DMS 273 treated with DMSO at 0.1 percent for 48 hours (cell line): Measurements from ENCODE around the gene MTA3.
A peak's percentile ranks its signal among the peaks of the same experiment; 100 is the strongest.

Experiments
- DNase-seq: peaks from one replicate; lab custom pipeline; 2025; lab: John Stamatoyannopoulos, UW

MTA3 gene

DNA sequence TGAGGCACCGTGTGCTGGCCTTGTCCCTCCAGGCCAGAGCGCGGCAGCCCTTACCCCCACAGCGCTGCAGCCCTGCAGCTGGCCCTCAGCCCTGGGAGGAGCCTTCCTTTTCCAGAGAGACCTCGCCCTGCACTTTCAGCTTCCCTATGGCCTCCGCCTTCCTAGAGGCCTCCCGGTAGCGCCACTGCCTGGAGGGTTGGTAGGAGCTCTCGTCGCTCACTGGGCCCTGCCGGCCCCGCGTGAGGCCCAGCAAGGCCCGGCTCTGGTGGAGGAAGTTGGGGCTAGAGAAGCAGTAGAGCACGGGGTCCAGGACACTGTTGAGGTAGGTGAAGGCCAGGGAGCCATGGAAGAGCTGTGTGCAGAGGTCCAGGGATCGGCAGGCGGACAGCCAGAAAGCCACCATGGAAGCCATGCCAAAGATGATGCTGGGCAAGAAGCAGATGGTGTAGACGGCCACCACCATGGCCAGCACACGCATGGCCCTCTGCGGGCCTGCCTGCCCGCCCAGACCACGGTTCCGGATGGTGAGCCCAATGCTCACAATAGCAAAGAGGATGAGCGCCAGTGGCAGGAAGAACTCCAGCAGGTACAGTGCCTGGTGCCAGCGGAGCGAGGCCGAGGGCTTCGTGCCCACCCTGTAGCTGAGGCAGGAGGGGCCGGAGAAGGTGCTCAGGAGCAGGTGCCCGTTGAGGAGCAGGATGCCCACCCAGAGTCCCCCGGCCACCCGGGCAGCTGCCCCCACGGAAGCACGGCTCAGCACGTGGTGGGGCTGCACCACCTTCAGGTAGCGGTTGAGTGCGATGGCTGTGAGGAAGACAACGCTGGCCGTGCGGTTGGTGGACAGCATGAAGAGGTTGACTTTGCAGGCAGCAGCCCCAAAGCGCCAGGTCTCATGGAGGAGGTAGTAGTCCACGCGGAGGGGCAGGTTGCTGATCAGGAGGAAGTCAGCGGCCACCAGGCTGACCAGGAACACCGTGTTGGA, 194.7 kb downstream of the MTA3 start:
- DNase-seq, result no peak

DNA sequence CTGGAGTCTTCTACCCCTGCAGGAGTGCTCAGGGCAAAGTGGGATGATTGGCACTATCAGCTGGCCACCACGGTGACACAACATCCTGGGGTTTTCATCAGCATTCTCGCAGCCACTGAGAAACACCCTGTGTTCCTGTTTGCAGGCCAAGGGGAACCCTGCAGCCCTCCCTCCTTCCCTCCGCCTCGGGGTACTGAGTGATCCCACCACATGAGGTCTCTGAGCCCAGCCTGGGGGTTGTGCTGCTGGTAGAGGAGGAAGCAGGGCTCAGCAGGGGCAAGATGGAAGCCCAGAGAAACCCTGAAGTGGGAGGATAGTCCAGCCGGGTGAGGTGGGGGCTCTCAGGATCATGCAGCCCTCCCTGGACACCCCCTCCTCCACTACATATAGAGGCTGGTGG, 195.7 kb downstream of the MTA3 start, which contains the start of gene OXER1:
Gene OXER1, minus strand, starts transcription at position 40 of the 400 bp plus-strand sequence. CDS start 73 bp downstream, outside the sequence.
- DNase-seq, result no peak

DNA sequence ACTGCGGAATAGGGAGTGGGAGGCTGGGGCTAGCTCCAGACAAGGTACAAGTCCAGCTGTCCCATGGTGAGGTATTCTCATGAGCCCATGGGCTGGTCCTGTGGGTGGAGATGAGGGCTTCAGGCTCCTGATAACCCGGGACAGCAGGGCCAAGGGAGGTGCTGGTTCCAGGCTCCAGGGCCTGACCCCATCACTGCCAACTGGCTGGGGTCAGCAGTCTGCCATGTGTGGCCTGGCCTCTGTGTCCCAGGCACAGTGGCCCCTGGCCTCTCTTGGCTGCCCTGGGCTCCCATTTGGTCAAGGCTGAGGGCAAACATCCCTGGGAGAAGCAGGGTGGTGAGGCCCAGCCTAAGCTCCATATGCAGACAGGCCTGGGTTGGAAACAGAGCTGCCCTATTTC, 196.5 kb downstream of the MTA3 start:
- DNase-seq, result no peak

DNA sequence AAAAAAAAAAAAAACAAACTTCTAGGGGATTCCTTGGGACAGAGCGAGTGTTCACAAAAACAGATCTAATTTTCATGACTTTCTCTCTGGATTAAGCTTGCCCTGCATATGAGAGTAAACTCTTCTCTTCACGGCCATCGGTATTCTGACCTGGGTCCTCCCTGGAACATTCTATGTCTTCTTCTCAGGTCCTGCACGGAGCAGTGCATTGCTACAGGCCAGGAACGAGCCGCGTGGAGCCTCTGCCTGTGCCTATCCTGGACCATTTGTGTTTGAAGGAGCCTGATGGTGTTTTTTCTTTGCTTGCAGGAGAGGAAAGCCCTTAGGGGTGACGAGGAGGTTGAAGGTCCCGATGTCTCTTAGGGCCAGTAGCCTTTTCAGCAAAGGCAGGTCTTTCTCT, 197.3 kb downstream of the MTA3 start:
- no peak for DNase-seq

DNA sequence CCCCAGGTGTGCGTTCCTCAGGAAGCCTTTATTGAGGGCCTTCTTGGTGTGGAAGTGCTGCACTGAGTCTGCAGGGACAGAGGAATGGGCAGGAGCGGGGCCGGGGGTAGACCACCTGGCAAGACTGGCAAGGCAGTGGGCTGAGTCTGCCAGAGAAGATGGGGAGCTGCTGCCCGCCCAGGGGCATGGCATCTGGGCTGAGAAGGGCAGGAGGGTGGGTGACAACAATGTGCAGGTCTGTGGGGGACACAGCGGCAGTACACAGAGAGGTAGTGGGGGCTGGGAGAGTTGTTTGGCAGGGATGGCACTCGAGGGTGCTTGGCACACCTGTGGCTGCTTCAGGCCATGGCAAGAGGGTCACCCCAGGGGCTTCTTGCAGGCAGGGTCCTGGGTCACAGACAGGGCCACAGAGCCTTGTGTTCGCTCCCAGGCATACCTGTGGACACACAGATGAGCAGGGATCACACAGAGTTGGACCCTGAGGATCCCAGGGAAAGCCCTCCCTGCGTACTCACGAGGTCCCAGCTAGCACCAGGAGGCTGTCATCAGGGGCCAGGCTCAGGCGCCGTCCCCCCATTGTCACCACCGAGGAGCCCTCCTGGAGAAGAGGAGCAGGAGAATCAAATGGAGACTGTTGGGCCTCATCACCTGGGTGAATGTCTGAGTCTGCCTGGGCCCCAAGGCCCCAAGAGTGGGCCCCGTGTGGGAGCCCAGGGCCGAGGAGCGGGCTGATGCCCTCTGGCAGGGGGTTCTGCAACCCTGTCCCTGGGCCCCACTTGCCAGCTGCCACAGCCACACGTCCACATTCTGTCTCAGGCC, 198.9 kb downstream of the MTA3 start:
- DNase-seq, result no peak

DNA sequence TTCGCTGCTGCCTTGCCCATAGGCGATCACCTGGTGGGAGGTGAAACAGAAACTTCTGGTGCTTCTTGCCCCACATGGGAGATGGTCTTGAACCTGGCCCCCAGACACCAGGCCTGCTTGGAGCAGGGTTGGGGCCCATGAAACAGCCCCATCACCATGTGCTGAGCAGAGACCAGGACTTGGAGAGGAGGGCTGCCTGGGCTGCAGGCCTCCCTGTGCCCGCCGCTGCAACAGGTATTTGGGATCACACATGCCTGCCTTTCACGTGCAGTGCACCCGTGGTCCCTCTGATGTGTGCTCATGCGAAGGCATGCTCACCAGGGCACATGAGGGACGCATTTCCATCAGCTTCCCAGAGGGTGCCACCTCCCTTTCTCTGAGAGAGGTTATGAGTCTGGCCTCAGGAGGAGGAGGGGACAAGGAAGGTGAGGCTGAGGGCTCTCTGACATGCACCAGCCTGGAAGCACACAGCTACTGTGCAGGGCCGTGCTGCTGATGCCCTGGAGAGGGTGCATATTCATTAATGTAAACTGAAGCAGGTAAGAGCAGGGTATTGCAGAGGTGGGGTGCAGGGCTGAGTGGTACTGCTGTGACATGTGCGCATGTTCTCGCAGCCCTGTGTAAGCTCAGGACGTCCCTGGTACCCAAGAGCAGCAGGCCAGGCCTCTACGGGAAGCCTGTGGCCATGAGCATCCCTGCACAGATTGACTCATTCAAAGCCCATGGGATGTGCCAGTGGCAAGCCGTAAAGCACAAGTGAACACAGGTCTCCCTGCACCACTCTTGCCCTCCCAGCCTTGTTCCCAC, 199.7 kb downstream of the MTA3 start:
- no peak for DNase-seq

DNA sequence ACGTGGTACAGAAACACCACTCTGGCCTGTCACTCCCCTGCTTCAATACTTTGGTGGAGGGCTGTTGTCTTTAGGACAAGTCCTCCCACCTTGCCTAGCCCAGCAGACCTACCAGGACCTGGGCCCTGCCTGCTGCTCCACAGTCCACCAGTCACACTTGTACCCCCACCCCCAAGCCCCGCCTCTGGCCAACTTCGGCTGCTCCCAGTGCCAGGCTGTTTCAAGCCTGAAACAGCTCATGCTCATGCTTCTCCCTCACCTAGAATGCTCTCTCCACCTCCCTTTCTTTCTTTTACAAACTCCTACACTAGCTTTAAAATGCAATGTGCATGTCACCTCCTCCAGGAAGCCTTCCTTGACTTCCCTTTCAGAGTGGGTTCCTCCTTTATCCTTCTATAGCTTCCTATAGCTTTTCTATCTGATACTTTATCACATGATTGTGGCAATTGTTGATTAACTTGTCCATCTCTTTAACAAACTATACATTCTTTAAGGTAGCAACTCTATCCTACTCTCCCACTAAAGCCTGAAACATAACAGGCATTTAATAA, 200.3 kb downstream of the MTA3 start:
- DNase-seq, result no peak

DNA sequence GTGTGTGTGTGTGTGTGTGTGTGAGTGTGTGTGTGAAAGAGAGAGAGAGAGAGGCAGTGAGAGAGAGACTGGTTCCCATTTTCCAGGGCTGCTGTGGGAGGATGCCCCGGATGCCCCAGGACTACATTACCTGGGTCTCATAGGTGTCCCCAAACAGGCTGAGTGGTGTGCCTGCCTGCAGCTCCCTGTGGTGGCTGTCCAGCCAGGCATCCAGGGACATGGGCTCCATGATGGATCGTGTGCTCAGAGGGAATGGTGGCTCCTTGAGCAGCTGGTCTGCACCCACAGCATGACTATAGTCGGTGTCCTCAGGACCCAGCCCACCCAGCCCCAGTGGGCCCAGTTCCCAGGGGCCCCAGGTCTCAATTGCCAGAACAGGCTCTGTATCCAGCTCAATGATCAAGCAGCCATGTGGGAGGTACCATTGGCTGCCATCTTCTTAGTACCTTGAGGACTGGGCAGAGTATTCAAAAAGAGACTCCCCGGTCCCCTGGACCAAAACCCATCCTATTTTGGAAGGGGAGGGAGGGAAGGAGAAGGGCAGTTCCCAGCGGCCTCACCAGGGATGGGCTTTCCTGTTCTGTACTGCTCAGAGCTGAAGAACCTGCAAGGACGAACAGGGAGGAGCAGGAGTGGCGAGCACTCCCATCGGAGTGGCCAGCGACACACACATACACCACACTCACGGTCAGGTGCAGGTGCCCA, 201.3 kb downstream of the MTA3 start:
- no peak for DNase-seq

DNA sequence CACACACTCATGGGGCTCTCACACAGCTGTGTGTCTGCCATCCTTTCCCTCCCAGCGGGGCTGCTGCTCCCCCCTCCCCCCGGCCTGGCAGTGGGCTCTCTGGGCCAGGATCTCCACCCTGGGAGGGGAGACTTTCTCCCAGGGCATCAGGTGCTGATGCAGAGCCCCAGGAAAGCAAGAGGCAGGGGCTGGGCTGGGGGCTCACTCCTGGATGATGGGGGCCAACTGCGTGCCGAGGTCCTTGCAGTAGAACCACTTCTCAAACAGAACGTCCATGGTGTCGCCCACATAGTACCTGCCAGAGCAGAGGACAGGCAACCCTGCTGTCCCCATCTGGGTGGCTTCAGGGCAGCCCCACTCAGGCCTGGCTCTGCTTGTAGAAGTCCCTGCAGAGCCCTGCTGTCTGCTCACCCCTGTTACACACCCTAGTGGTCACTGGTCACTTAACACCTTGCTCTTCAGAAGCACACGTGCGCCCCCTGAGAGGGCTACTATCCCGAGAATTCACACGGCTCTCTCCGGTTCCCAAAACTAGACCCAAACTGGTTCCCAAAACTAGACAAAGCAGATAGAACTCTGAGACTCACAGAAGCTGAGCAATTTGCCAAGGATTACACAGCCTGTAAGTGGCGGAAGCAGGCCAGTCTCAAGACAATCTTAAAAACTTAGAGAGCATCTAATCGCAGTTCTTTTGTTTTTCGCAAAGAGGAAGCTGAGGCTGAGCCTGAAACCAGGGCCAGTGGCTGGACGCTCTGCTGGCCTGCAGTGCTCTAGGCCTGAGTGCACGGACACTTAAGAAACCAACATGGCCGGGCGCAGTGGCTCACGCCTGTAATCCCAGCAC, 202.1 kb downstream of the MTA3 start:
- DNase-seq, result peak; percentile 33

DNA sequence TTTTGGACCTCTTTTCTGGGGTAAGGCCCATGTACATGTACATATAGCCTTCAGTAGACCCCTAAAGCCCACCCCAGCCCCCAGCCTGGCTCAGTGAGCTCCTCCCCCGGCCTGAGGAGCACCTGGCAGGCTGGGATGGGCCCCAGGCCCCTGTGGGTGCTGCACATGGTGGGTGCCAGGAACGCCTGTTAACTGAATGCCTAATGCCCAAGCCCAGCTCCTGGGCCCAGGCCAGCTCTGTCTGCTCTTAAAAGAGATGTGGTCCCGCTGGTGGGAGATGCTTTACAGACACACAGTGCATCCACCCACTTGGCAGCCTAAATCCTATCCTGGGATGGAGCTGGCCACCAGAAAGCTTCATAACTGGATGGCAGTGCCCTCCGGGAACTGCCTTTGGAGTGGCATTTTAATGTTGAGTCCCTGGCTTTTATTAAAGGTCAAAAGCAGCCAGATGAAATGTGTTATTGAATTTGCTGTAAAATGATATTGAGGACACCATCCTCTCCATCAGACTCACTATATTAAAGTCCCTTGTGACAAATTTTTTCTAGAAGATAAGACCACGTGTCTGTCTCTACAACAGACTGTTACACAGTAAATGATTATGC, 203.2 kb downstream of the MTA3 start:
- no peak for DNase-seq

DNA sequence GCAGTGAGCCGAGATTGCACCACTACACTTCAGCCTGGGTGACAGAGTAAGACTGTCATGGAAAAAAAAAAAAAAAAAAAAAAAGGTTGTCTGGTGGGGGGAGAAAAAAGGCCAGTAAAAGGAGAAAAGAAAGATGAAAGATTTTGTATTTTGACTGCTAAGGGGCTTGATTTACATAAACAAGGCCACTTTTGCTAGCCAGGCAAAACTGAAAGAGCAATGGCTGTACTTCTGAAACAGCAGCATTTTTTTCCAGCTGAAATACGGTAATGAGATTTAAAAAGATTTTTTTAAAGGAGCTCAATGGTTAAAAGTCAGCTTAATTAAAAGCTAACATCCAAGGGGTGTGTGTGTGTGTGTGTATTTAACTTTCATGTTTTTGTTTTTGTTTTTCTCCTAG, 206.8 kb downstream of the MTA3 start:
- no peak for DNase-seq

DNA sequence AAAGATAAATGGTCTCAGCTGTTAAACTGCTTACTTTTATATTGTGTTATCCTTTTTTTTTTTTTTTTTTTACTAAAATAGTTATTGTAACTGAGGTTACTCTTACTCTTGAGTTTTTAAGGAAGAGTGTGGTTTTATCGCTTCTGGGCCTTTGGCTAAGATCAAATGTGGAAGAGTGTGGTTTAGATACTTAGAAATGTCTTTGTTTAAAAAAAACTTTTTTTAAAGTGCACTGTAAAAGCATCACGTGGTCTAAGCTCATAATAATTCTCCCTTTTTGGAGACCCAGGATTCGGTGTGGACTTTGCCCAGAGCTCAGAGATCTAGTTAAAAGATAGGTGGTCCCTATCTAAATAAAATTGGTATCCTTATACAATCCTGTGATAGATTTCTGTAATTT, 207.4 kb downstream of the MTA3 start:
- no peak for DNase-seq

DNA sequence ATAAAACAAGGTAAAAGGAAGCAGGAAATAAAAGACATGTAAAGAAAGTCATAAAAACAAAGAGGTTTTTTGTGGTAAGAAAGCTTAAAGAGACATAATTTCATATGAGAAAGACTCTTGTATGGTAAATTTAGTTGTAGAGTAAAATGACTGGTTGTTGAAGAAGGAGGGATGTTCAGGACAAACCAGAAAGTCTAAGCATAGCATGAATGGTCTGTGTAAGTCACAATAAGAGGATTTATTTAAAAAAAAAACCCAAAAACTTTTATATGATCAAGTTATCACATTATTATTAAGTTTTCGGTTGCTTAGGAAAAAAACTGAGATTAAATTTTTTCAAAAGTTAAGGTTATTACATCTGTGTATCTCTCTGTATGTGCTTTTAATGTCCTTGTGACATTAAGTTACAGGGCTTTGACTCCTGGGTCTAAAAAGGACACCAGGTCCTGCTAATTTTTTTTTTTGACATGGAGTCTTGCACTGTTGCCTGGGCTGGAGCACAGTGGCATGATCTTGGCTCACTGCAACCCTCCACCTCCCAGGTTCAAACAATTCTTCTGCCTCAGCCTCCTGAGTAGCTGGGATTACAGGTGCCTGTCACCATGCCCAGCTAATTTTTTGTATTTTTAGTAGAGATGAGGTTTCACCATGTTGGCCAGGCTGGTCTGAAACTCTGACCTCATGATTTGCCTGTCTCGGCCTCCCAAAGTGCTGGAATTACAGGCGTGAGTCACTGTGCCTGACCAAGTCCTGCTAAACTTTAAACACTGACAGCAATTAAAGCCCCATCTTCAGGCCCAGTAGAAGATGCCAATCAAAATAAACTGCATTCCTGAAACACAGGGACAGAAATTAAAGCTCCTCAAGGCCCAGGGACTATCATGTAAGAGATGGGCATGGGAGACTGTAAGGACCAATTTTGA, 209.7 kb downstream of the MTA3 start:
- no peak for DNase-seq

DNA sequence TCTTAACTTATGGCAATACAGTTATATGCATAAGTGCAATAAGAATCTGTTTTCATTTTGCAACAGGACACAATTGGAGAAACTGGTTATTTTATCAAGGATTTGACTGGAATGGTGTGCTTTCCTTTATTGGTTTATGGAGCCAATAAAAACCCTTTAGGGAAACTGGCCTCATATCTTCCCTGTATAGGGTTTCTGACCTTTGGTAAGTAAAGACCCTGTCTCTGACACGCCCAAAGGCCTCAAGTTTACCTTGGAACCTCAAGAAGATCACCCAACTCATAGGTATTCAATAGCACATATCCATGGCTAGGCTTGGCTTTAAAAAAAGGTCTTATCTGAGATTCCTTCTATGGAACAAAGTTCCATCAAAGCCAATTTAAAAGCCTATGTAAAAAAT, 212.7 kb downstream of the MTA3 start:
- no peak for DNase-seq

DNA sequence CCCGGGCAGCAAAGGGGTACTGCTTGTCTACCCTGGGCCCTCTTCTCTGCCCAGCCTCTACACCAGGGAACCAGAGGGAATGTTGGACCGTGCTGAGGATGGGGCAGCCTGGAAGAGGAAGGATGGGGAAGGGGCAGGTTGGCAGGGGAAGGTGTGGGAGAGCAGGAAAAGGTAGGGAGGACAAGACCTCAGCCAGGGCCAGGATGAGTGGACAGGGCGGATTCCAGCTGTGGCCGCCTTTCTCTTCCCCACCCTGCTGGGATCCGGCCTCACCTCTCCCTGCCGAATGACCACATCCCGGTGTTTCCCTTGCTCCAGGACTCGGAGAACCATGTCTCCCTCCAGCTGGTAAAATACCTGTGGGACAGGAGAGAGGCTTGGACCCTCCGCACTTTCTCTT, 215.1 kb downstream of the MTA3 start:
- DNase-seq, result no peak

DNA sequence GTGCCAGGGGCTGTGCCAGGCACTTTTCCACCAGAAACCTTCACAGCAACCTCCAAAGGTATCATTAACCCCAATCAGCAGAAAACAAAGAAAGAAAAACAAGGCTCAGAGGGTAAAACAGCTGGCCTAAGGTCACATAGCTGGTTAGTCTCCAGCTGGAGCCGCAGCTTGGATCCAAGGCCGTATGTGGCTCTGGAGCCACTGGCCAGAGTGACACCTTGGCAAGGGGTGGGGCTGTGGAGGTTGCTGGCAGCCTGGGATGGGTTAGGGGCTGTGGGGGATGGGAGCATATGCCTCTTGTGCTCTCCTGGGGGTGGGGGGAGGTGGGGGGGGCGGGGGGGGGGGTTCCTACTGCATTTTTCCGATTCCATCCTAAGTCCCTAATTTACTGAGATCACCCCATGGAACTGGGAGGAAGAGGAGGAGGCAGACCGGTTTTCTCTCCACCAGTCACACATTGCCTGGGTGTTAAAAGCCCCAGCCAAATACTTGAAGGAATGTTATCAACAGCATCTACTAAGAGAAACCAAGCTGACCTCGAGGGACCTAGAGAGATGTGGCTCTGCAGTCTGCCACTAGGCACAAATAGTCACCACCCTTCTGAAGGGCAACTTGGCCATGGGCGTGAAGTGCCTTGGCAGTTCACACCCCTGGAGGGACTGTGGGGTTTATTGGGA, 215.9 kb downstream of the MTA3 start:
- DNase-seq, result no peak

DNA sequence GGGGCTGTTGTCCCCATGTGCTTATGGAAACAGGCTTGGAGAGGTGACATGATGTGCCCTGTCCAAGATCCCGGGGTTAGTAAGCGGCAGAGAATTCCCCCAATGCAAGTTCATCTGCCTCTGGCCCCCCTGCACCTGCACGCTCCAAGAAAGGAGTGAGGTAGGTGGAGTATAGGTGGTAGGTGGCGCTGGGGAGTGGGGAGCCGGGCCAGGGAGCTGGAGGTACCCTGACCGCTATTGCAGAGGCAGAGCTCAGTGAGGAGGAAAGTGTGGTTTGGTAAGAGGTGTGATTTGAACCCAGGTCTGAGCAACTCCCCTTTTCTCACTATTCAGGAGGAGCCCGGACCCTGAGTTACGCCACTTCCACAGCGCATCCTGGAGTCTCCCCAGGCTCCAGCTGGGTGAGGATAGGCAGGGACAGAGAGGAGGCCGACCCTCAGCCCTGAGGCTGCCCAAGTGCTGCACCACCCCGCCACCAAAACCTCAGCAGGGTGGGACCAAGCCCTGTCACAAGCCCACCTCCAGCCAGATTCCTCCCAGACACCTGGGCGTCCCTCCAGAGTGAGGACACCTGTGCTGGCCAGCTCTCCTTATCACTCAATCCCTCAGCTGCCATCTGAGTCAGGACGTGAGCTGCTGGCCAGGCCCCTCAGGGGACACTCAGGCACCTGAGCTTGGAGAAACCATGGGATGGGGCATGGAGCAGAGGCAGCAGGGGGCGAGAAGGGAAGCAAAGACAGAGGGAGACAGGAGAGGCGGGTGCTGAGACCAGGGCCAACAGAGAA, 218.3 kb downstream of the MTA3 start:
- DNase-seq, result no peak
